Esophagus muscularis mucosa (tissue), 4 donors: Measurements from ENCODE around the gene VWA7. TPM values are rescaled to one million over a fixed set of nuclear protein-coding genes. Genes with fewer than 3 reads are reported as not detected.
"Not testable (repeated sequence)": the region's sequence is repeated elsewhere in the genome, so short reads cannot be mapped to it uniquely, and the experiment has no call there.

Source experiments
- DNase-seq: peaks from one replicate; pipeline ENCODE4 v3.0.0-alpha.2; 2017; ENCODE audit errors: extremely low spot score
- H3K27ac ChIP-seq, 4 donors: fragments of 200-600 bp; sonication (generic); replicated peaks in 1 of 4; 1 replicate in 3 of 4; 2 replicates in 1 of 4; pipeline ENCODE4 v1.5.1; 2016 to 2019; ENCODE audit warnings: mild to moderate bottlenecking in 1 of 4
- H3K27me3 ChIP-seq, 4 donors: fragments of 200-600 bp; sonication (generic); one replicate each; pipeline versions ENCODE4 v1.5.1 to v1.6.0; 2016 to 2019
- H3K36me3 ChIP-seq, 4 donors: fragments of 200-600 bp; sonication (generic); one replicate each; pipeline ENCODE4 v1.5.1; 2016 to 2019
- H3K4me1 ChIP-seq, 4 donors: fragments of 200-600 bp; sonication (generic); one replicate each; pipeline ENCODE4 v1.5.1; 2016 to 2019
- H3K4me3 ChIP-seq, 4 donors: fragments of 200-600 bp; sonication (generic); 1 replicate in 2 of 4; 2 replicates in 2 of 4; pipeline ENCODE4 v1.5.1; 2016 to 2019; ENCODE audit warnings: mild to moderate bottlenecking in 4 of 4, moderate library complexity in 1 of 4
- H3K9me3 ChIP-seq, 4 donors: fragments of 200-600 bp; sonication (generic); 1 replicate in 3 of 4; 2 replicates in 1 of 4; pipeline ENCODE4 v1.5.1; 2016 to 2019
- CTCF ChIP-seq, 3 experiments: fragments of 200-600 bp in 2 of 3; fragments of 450-650 bp in 1 of 3; sonication (generic) in 2 of 3; IDR thresholded peaks; one replicate each; pipeline ENCODE4 v1.5.1; 2017 to 2019; ENCODE audit warnings: antibody characterized with exemption in 3 of 3, mild to moderate bottlenecking in 2 of 3, moderate library complexity in 1 of 3
- EP300 ChIP-seq: sonication (generic); formaldehyde crosslinking; IDR thresholded peaks from one replicate; pipeline ENCODE4 v1.6.1; 2017; ENCODE audit warnings: antibody characterized with exemption
- POLR2A ChIP-seq: fragments of 450-650 bp; IDR thresholded peaks from one replicate; pipeline ENCODE4 v1.6.1; 2017; ENCODE audit warnings: antibody characterized with exemption, moderate library complexity, mild to moderate bottlenecking, low read depth
- POLR2AphosphoS5 ChIP-seq, 2 donors: sonication (generic); formaldehyde crosslinking; IDR thresholded peaks; one replicate each; pipeline ENCODE4 v1.6.1; 2017; ENCODE audit warnings: antibody characterized with exemption in 2 of 2
- WGBS: methylation state at CpG from one replicate; pipeline ENCODE4 v1.1.5; 2018; 5-methylcytosine and 5-hydroxymethylcytosine counted together
- intact Hi-C: fragments of 100-400 bp; cut with DNase I; formaldehyde crosslinking; loops from one replicate; pipeline ENCODE4 v1.15.1; 2023
- total RNA-seq, 4 donors: library from RNA; depleted of rRNA; stranded (reverse); fragments of >200 nt; gene quantifications; one replicate each; pipeline versions ENCODE4 v1.1.0 to v1.2.1, GENCODE V29; 2016

The VWA7 gene
- total RNA-seq: under 1 TPM in 3 of 4 donors, not detected in 1; 0.40 to 0.50 (median 0.45) TPM

GRCh38 chr6:31776989-31777666 lies at the start of gene VWA7:
TSS of gene VWA7 (minus strand) at chr6:31777328. CDS start at chr6:31776779, 549 bp downstream.
- intact Hi-C loops: no loop called here
- peak within 1 kb of the TSS in 3 of 4 donors; percentile 28 to 41 (median 33) for H3K27ac ChIP-seq
- TF ChIP-seq CTCF (IDR thresholded peaks at IDR 0.05): no peak
- no peak for TF ChIP-seq POLR2A
- TF ChIP-seq EP300: no peak
- TF ChIP-seq POLR2AphosphoS5 (IDR thresholded peaks at IDR 0.05): peak in 1 of 2 donors; percentile 22
- H3K4me1 ChIP-seq: peaks cover 12 to 22% (median 16%) of the 10 kb centered on the region in 4 donors
- H3K9me3 ChIP-seq: no peaks in the 10 kb centered on the region
- no peak for DNase-seq
- 19% methylated on average over 15 of the region's 15 CpGs for WGBS
- H3K36me3 ChIP-seq: peaks cover 25 to 44% (median 39%) of the 10 kb centered on the region in 4 donors
- peak within 1 kb of the TSS in 3 of 4 donors; percentile 5 to 14 (median 9) for H3K4me3 ChIP-seq
- no peaks in the 10 kb centered on the region for H3K27me3 ChIP-seq

GRCh38 chr6:31826793-31827285 lies 49.7 kb upstream of the VWA7 start:
- H3K4me3 ChIP-seq: peak overlapping the region; percentile 64 to 88 (median 70)
- no peaks in the 10 kb centered on the region for H3K27me3 ChIP-seq
- peaks cover 42 to 64% (median 58%) of the 10 kb centered on the region in 4 donors for H3K4me1 ChIP-seq
- TF ChIP-seq POLR2A (peak; percentile 17), POLR2AphosphoS5 (IDR thresholded peaks at IDR 0.05) (peak in 1 of 2 donors; percentile 75), EP300 (no peak), CTCF (IDR thresholded peaks at IDR 0.05) (no peak)
- WGBS: 2% methylated on average over 13 of the region's 13 CpGs
- peak overlapping the region; percentile 92 to 97 (median 96) for H3K27ac ChIP-seq
- H3K36me3 ChIP-seq: no peaks in the 10 kb centered on the region
- DNase-seq: peak; percentile 95
- intact Hi-C loops: no loop called here
- H3K9me3 ChIP-seq: no peaks in the 10 kb centered on the region

- TF ChIP-seq POLR2AphosphoS5 (IDR thresholded peaks at IDR 0.05): no peak
- no peak for TF ChIP-seq CTCF (IDR thresholded peaks at IDR 0.05)
- TF ChIP-seq POLR2A: no peak
- no peak for TF ChIP-seq EP300
- Histone ChIP-seq H3K27ac (peak overlapping the region; percentile 92 to 97 (median 96)), H3K9me3 (no peaks in the 10 kb centered on the region), H3K4me3 (no peak overlapping the region), H3K4me1 (peaks cover 41 to 62% (median 58%) of the 10 kb centered on the region in 4 donors), H3K27me3 (no peaks in the 10 kb centered on the region), H3K36me3 (no peaks in the 10 kb centered on the region)
- DNase-seq: no peak
- intact Hi-C loops: no loop called here
- 79% methylated on average over 4 of the region's 4 CpGs for WGBS
Measured at GRCh38 chr6:31825553-31825952, 48.4 kb upstream of the VWA7 start.

- Histone ChIP-seq H3K27ac (peak overlapping the region; percentile 92 to 97 (median 96)), H3K4me1 (peaks cover 55 to 78% (median 76%) of the 10 kb centered on the region in 4 donors)
- intact Hi-C loops, H3K27me3 ChIP-seq, H3K36me3 ChIP-seq, DNase-seq, H3K4me3 ChIP-seq, H3K9me3 ChIP-seq: not testable (repeated sequence)
- 78% methylated on average over 9 of the region's 9 CpGs for WGBS
Measured at GRCh38 chr6:31823592-31824196, 46.6 kb upstream of the VWA7 start.
